HEK293 (cell line): Measurements from ENCODE around the gene GLT6D1.

ENCODE experiments used
- GFI1B ChIP-seq: fragments of 450-650 bp; formaldehyde crosslinking; IDR thresholded peaks from 2 replicates; pipeline ENCODE4 v1.5.1; 2016; ENCODE audit warnings: missing biosample characterization, missing genetic modification characterization
- IKZF3 ChIP-seq: fragments of 450-650 bp; IDR thresholded peaks from 2 replicates; pipeline ENCODE4 v1.5.0; 2018; ENCODE audit warnings: missing biosample characterization, mild to moderate bottlenecking, missing genetic modification characterization, moderate library complexity
- PRDM1 ChIP-seq: fragments of 450-650 bp; formaldehyde crosslinking; IDR thresholded peaks from 2 replicates; pipeline ENCODE4; 2016; ENCODE audit warnings: missing biosample characterization, missing genetic modification characterization
- TCF7L2 ChIP-seq: IDR thresholded peaks from 2 replicates; pipeline ENCODE4 v1.6.1; 2011; ENCODE audit warnings: low read depth, mild to moderate bottlenecking, inconsistent platforms, low read length, moderate library complexity, borderline replicate concordance
- ZBTB8A ChIP-seq: fragments of 450-650 bp; formaldehyde crosslinking; IDR thresholded peaks from 2 replicates; pipeline ENCODE4 v1.5.1; 2016; ENCODE audit warnings: missing biosample characterization, missing genetic modification characterization
- ZNF433 ChIP-seq: fragments of 450-650 bp; formaldehyde crosslinking; IDR thresholded peaks from 2 replicates; pipeline ENCODE4 v1.5.1; 2016; ENCODE audit warnings: missing biosample characterization, missing genetic modification characterization, low read depth
- ZNF623 ChIP-seq: fragments of 450-650 bp; formaldehyde crosslinking; IDR thresholded peaks from 2 replicates; pipeline ENCODE4 v1.5.1; 2016; ENCODE audit warnings: missing biosample characterization, missing genetic modification characterization
- ZNF626 ChIP-seq: fragments of 450-650 bp; sonication (Bioruptor Pico); formaldehyde crosslinking; IDR thresholded peaks from 2 replicates; pipeline ENCODE4 v1.5.1; 2018; ENCODE audit warnings: missing biosample characterization, missing genetic modification characterization, inconsistent platforms
- ZSCAN30 ChIP-seq: fragments of 450-650 bp; IDR thresholded peaks from 2 replicates; pipeline ENCODE4 v1.5.1; 2018; ENCODE audit warnings: missing biosample characterization, mild to moderate bottlenecking, missing genetic modification characterization, moderate library complexity
- TF ChIP-seq, protein P1 (sequence below): fragments of 450-650 bp; formaldehyde crosslinking; IDR thresholded peaks from 2 replicates; pipeline ENCODE4 v1.5.1; 2016; ENCODE audit warnings: missing biosample characterization, missing genetic modification characterization
- TF ChIP-seq, protein P2 (sequence below): fragments of 450-650 bp; formaldehyde crosslinking; IDR thresholded peaks from 2 replicates; pipeline ENCODE4 v1.5.1; 2016; ENCODE audit warnings: missing biosample characterization, missing genetic modification characterization
- TF ChIP-seq, protein P3 (sequence below): fragments of 450-650 bp; formaldehyde crosslinking; IDR thresholded peaks from 2 replicates; pipeline ENCODE4 v1.5.1; 2016; ENCODE audit warnings: missing biosample characterization, missing genetic modification characterization
- TF ChIP-seq, protein P4 (sequence below): fragments of 450-650 bp; formaldehyde crosslinking; IDR thresholded peaks from 2 replicates; pipeline ENCODE4 v1.5.1; 2016; ENCODE audit warnings: missing biosample characterization, missing genetic modification characterization, borderline replicate concordance
- TF ChIP-seq, protein P5 (sequence below): fragments of 450-650 bp; IDR thresholded peaks from 2 replicates; pipeline ENCODE4 v1.5.1; 2018; ENCODE audit warnings: missing biosample characterization, missing genetic modification characterization

DNA sequence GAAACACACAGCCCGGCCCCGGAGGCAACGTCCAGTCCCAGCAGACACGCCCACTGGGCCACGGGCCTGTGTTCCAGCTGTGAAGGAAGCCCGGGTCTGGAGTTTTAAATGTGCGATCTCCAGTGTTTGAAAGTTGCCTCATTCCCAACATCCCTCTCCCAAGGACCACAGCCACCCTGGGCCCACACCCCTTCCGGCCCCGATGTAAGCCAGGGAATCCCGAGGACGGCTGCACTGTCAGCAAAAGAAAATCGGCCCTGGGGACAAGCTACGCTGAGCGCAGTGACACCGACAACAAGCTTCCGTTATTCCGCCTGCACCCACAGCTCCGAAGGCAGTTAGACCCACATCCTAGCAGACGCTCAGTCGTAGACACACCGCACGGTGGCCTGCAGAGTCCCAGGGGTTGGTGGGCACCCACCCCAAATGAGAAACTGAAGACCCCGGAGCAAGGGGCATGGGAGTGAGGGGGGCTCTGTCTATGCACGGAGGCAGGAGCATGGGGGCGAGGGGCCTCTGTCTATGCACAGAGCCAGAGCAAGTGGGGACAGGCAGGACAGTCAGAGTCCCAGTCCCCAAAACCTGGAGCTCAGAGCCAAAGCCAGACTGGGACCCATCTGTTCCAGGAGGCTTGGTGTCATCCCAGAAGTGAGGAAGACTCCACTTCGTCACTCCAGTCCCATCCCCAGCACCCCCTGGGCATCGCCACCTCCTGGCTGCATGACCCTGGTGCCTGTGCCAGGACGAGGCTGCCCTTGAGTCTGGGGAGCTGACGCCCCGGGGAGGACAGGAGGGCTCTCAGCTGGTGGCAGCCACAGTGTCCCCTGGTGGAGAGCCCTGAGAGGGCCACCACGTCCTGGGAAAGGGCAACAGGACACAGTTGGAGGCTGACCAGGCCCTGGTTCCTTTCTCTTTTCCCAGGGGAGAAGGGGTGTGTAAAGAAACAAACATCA lies 23.4 kb downstream of the GLT6D1 start:
- TF ChIP-seq ZNF626 (no peak), IKZF3 (tag by site-specific recombination) (no peak), ZNF433 (tag by site-specific recombination) (no peak), GFI1B (tag by site-specific recombination) (no peak), ZSCAN30 (tag by site-specific recombination) (no peak), ZBTB8A (no peak), TCF7L2 (no peak), PRDM1 (tag by site-specific recombination) (no peak), ZNF623 (tag by site-specific recombination) (no peak)
- TF ChIP-seq, protein P1, sequence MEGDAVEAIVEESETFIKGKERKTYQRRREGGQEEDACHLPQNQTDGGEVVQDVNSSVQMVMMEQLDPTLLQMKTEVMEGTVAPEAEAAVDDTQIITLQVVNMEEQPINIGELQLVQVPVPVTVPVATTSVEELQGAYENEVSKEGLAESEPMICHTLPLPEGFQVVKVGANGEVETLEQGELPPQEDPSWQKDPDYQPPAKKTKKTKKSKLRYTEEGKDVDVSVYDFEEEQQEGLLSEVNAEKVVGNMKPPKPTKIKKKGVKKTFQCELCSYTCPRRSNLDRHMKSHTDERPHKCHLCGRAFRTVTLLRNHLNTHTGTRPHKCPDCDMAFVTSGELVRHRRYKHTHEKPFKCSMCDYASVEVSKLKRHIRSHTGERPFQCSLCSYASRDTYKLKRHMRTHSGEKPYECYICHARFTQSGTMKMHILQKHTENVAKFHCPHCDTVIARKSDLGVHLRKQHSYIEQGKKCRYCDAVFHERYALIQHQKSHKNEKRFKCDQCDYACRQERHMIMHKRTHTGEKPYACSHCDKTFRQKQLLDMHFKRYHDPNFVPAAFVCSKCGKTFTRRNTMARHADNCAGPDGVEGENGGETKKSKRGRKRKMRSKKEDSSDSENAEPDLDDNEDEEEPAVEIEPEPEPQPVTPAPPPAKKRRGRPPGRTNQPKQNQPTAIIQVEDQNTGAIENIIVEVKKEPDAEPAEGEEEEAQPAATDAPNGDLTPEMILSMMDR, result no peak
- TF ChIP-seq, protein P2, sequence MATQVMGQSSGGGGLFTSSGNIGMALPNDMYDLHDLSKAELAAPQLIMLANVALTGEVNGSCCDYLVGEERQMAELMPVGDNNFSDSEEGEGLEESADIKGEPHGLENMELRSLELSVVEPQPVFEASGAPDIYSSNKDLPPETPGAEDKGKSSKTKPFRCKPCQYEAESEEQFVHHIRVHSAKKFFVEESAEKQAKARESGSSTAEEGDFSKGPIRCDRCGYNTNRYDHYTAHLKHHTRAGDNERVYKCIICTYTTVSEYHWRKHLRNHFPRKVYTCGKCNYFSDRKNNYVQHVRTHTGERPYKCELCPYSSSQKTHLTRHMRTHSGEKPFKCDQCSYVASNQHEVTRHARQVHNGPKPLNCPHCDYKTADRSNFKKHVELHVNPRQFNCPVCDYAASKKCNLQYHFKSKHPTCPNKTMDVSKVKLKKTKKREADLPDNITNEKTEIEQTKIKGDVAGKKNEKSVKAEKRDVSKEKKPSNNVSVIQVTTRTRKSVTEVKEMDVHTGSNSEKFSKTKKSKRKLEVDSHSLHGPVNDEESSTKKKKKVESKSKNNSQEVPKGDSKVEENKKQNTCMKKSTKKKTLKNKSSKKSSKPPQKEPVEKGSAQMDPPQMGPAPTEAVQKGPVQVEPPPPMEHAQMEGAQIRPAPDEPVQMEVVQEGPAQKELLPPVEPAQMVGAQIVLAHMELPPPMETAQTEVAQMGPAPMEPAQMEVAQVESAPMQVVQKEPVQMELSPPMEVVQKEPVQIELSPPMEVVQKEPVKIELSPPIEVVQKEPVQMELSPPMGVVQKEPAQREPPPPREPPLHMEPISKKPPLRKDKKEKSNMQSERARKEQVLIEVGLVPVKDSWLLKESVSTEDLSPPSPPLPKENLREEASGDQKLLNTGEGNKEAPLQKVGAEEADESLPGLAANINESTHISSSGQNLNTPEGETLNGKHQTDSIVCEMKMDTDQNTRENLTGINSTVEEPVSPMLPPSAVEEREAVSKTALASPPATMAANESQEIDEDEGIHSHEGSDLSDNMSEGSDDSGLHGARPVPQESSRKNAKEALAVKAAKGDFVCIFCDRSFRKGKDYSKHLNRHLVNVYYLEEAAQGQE (tag by site-specific recombination), result no peak
- TF ChIP-seq, protein P3, sequence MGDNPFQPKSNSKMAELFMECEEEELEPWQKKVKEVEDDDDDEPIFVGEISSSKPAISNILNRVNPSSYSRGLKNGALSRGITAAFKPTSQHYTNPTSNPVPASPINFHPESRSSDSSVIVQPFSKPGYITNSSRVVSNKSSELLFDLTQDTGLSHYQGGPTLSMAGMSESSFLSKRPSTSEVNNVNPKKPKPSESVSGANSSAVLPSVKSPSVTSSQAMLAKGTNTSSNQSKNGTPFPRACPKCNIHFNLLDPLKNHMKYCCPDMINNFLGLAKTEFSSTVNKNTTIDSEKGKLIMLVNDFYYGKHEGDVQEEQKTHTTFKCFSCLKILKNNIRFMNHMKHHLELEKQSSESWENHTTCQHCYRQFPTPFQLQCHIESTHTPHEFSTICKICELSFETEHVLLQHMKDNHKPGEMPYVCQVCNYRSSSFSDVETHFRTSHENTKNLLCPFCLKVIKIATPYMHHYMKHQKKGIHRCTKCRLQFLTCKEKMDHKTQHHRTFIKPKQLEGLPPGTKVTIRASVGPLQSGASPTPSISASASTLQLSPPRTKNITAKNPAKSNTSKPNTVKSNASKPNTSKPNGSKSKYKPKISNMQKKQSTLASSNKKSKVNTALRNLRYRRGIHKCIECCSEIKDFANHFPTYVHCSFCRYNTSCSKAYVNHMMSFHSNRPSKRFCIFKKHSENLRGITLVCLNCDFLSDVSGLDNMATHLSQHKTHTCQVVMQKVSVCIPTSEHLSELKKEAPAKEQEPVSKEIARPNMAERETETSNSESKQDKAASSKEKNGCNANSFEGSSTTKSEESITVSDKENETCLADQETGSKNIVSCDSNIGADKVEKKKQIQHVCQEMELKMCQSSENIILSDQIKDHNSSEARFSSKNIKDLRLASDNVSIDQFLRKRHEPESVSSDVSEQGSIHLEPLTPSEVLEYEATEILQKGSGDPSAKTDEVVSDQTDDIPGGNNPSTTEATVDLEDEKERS (tag by site-specific recombination), result no peak
- TF ChIP-seq, protein P4, sequence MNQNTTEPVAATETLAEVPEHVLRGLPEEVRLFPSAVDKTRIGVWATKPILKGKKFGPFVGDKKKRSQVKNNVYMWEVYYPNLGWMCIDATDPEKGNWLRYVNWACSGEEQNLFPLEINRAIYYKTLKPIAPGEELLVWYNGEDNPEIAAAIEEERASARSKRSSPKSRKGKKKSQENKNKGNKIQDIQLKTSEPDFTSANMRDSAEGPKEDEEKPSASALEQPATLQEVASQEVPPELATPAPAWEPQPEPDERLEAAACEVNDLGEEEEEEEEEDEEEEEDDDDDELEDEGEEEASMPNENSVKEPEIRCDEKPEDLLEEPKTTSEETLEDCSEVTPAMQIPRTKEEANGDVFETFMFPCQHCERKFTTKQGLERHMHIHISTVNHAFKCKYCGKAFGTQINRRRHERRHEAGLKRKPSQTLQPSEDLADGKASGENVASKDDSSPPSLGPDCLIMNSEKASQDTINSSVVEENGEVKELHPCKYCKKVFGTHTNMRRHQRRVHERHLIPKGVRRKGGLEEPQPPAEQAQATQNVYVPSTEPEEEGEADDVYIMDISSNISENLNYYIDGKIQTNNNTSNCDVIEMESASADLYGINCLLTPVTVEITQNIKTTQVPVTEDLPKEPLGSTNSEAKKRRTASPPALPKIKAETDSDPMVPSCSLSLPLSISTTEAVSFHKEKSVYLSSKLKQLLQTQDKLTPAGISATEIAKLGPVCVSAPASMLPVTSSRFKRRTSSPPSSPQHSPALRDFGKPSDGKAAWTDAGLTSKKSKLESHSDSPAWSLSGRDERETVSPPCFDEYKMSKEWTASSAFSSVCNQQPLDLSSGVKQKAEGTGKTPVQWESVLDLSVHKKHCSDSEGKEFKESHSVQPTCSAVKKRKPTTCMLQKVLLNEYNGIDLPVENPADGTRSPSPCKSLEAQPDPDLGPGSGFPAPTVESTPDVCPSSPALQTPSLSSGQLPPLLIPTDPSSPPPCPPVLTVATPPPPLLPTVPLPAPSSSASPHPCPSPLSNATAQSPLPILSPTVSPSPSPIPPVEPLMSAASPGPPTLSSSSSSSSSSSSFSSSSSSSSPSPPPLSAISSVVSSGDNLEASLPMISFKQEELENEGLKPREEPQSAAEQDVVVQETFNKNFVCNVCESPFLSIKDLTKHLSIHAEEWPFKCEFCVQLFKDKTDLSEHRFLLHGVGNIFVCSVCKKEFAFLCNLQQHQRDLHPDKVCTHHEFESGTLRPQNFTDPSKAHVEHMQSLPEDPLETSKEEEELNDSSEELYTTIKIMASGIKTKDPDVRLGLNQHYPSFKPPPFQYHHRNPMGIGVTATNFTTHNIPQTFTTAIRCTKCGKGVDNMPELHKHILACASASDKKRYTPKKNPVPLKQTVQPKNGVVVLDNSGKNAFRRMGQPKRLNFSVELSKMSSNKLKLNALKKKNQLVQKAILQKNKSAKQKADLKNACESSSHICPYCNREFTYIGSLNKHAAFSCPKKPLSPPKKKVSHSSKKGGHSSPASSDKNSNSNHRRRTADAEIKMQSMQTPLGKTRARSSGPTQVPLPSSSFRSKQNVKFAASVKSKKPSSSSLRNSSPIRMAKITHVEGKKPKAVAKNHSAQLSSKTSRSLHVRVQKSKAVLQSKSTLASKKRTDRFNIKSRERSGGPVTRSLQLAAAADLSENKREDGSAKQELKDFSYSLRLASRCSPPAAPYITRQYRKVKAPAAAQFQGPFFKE (tag by site-specific recombination), result no peak
- TF ChIP-seq, protein P5, sequence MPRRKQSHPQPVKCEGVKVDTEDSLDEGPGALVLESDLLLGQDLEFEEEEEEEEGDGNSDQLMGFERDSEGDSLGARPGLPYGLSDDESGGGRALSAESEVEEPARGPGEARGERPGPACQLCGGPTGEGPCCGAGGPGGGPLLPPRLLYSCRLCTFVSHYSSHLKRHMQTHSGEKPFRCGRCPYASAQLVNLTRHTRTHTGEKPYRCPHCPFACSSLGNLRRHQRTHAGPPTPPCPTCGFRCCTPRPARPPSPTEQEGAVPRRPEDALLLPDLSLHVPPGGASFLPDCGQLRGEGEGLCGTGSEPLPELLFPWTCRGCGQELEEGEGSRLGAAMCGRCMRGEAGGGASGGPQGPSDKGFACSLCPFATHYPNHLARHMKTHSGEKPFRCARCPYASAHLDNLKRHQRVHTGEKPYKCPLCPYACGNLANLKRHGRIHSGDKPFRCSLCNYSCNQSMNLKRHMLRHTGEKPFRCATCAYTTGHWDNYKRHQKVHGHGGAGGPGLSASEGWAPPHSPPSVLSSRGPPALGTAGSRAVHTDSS (tag by site-specific recombination), result no peak
